Measurements from ENCODE around the gene GZMA.

The GZMA gene

DNA sequence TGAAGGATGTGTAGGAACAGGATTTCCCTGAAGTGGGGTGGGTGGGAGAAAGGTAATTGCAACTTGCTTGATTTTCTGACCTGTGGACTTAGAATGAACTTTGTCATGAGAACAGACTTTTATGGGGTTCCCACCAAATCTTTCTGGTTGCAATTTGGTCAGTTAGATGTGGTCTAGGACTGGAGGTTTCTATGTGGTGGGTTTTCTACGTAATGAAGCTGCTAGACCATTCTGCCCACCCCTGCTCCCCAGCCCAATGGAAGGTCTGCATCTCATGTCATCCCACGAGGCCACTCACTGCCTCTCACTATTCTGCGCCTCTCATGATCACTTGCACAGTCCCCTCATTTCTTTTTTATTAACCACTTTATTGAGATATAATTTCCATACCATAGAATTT is 37.9 kb upstream of the GZMA start:
- Histone ChIP-seq H3K36me3 (no peaks in the 10 kb centered on the region), H3K27ac (no peak overlapping the region), H3K4me3 (ENCODE audit: low read depth in 1 of 2, low read length in 1 of 2) (no peak overlapping the region), H3K27me3 (no peaks in the 10 kb centered on the region), H3K4me1 (ENCODE audit: control insufficient read depth in 1 of 2, insufficient read depth in 1 of 2, low read depth in 1 of 2, low read length in 1 of 2) (no peaks in the 10 kb centered on the region), H3K9me3 (no peaks in the 10 kb centered on the region)
- TF ChIP-seq, protein P1, sequence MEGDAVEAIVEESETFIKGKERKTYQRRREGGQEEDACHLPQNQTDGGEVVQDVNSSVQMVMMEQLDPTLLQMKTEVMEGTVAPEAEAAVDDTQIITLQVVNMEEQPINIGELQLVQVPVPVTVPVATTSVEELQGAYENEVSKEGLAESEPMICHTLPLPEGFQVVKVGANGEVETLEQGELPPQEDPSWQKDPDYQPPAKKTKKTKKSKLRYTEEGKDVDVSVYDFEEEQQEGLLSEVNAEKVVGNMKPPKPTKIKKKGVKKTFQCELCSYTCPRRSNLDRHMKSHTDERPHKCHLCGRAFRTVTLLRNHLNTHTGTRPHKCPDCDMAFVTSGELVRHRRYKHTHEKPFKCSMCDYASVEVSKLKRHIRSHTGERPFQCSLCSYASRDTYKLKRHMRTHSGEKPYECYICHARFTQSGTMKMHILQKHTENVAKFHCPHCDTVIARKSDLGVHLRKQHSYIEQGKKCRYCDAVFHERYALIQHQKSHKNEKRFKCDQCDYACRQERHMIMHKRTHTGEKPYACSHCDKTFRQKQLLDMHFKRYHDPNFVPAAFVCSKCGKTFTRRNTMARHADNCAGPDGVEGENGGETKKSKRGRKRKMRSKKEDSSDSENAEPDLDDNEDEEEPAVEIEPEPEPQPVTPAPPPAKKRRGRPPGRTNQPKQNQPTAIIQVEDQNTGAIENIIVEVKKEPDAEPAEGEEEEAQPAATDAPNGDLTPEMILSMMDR (IDR thresholded peaks at IDR 0.05): no peak

DNA sequence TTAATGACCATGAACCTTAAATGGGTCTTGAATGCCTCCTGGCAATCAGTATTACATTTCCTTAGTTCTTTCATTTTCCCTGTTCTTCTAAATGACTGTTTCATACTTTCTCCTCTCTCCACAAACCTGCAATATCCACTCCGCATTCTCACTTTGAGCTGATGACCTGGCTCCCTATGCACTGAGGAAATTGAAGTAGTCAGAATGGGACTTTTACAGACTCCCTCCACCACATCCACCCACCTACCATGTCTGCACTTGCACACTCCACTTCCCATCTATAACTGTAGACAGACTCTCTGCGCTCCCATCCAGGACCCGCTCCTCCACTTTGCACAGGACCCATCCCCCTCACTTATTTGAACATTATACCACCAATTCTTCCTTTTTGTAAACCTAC is 36.2 kb upstream of the GZMA start:
- H3K4me3 ChIP-seq (ENCODE audit: low read depth in 1 of 2, low read length in 1 of 2): no peak overlapping the region
- H3K4me1 ChIP-seq (ENCODE audit: control insufficient read depth in 1 of 2, insufficient read depth in 1 of 2, low read depth in 1 of 2, low read length in 1 of 2): no peaks in the 10 kb centered on the region
- no peaks in the 10 kb centered on the region for H3K9me3 ChIP-seq
- H3K27me3 ChIP-seq: no peaks in the 10 kb centered on the region
- H3K36me3 ChIP-seq: no peaks in the 10 kb centered on the region
- TF ChIP-seq, protein P1 (IDR thresholded peaks at IDR 0.05): no peak
- H3K27ac ChIP-seq: no peak overlapping the region

DNA sequence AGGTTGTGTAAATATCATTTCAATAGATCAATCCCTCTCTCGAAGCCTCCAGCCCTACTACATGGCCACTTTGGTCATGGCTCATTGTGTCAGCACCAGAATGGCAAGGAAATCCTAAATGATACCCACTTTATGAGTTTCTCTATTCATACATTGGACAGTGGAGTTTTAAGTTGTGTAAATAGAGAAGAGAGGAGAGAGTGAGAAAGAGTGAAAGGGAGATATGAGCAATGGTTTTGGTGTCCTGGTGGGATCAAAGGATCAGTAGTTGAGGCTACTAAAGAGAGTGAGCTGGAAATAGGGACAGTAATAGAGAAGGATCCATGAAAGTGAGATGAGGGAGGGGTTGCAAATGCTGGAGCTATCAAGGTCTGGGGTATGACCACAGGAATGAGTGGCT is 31.5 kb upstream of the GZMA start:
- TF ChIP-seq, protein P1 (IDR thresholded peaks at IDR 0.05): no peak
- H3K36me3 ChIP-seq: no peaks in the 10 kb centered on the region
- H3K4me3 ChIP-seq (ENCODE audit: low read depth in 1 of 2, low read length in 1 of 2): no peak overlapping the region
- no peak overlapping the region for H3K27ac ChIP-seq
- no peaks in the 10 kb centered on the region for H3K27me3 ChIP-seq
- H3K4me1 ChIP-seq (ENCODE audit: control insufficient read depth in 1 of 2, insufficient read depth in 1 of 2, low read depth in 1 of 2, low read length in 1 of 2): no peaks in the 10 kb centered on the region
- H3K9me3 ChIP-seq: no peaks in the 10 kb centered on the region

DNA sequence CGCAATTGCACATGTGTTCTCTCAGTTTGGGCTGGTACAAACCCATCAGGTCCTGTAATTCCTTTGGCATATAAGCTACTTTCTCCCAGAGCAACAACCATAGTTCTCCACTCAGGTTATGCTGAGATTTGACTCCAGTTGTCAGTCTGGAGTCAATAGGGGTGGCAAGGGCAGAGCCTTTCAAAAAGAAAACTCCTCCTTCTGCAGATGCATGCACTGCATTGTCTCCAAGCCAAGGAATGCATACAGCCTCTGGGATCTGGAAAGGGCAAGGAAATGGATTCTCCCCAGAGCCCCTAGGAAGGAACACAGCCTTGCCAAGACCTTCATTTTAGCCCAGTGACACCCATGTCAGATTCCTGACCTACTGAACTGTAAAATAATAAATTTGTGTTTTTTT is 31.0 kb upstream of the GZMA start:
- H3K27ac ChIP-seq: no peak overlapping the region
- H3K4me3 ChIP-seq (ENCODE audit: low read depth in 1 of 2, low read length in 1 of 2): no peak overlapping the region
- H3K9me3 ChIP-seq: no peaks in the 10 kb centered on the region
- TF ChIP-seq, protein P1 (IDR thresholded peaks at IDR 0.05): no peak
- H3K27me3 ChIP-seq: no peaks in the 10 kb centered on the region
- H3K36me3 ChIP-seq: no peaks in the 10 kb centered on the region
- H3K4me1 ChIP-seq (ENCODE audit: control insufficient read depth in 1 of 2, insufficient read depth in 1 of 2, low read depth in 1 of 2, low read length in 1 of 2): no peaks in the 10 kb centered on the region

DNA sequence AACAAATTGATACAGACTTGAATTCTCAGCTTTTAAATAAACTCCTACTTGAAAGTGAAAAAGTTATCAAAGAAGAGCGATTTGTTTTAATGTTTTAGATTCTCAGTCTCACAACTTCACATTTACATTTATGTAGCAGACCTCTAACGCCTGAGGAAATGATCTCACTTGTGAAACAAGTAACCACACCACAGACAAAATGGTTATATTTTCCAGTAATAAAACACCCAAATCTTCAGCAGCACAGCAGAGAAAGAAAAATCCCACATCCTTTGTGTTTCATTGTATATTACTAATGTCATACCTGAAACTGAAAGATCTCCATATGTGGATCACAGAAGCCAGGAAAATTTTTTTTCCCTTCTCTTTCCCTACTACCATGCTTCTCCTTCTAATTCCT is 29.8 kb upstream of the GZMA start:
- Histone ChIP-seq H3K9me3 (no peaks in the 10 kb centered on the region), H3K27me3 (no peaks in the 10 kb centered on the region), H3K4me1 (ENCODE audit: control insufficient read depth in 1 of 2, insufficient read depth in 1 of 2, low read depth in 1 of 2, low read length in 1 of 2) (no peaks in the 10 kb centered on the region), H3K36me3 (no peaks in the 10 kb centered on the region), H3K27ac (no peak overlapping the region), H3K4me3 (ENCODE audit: low read depth in 1 of 2, low read length in 1 of 2) (no peak overlapping the region)
- TF ChIP-seq, protein P1 (IDR thresholded peaks at IDR 0.05): no peak

DNA sequence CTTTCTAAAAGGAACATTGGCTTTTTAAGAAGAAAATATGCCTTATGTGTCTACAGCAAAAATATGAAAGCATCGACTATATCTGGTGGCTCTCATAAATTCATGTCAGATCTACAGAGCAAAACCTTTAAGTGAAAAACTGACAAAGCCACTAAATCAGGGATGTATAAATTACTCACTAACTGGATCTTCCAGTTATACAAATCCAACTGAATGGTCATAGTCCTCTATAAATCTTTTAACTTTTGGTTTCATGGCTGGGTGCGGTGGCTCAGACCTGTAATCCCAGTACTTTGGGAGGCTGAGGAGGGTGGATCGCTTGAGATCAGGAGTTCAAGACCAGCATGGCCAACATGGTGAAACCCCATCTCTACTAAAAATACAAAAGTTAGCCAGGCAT is 29.2 kb upstream of the GZMA start:
- Histone ChIP-seq H3K27me3 (no peaks in the 10 kb centered on the region), H3K4me3 (ENCODE audit: low read depth in 1 of 2, low read length in 1 of 2) (no peak overlapping the region), H3K4me1 (ENCODE audit: control insufficient read depth in 1 of 2, insufficient read depth in 1 of 2, low read depth in 1 of 2, low read length in 1 of 2) (no peaks in the 10 kb centered on the region), H3K27ac (no peak overlapping the region), H3K36me3 (no peaks in the 10 kb centered on the region), H3K9me3 (no peaks in the 10 kb centered on the region)
- TF ChIP-seq, protein P1 (IDR thresholded peaks at IDR 0.05): no peak

Measured in neutrophil (primary cell).